Epithelial cell of proximal tubule (primary cell): Measurements from ENCODE around the gene FGFBP1. TPM values are rescaled to one million over a fixed set of nuclear protein-coding genes. Genes with fewer than 3 reads are reported as not detected.
A peak's percentile ranks its signal among the peaks of the same experiment; 100 is the strongest.

Experiments used
- DNase-seq: peaks from one replicate; pipeline ENCODE4 v3.0.0-alpha.2; 2011; ENCODE audit warnings: low read depth
- H3K4me3 ChIP-seq: 2 replicates; pipeline ENCODE4 v1.5.1; 2011; ENCODE audit warnings: low read depth, mild to moderate bottlenecking, low read length
- CTCF ChIP-seq: conservative IDR thresholded peaks from 2 replicates; pipeline ENCODE4 v1.5.1; 2012; ENCODE audit warnings: low read depth, mild to moderate bottlenecking, low read length
- total RNA-seq: library from RNA; depleted of rRNA; stranded (reverse); fragments of >200 nt; gene quantifications from 2 replicates; pipeline ENCODE4 v1.2.3, GENCODE V29; 2015

Gene FGFBP1
- total RNA-seq, 1 donor from 2014 or later = 36.8 TPM

DNA sequence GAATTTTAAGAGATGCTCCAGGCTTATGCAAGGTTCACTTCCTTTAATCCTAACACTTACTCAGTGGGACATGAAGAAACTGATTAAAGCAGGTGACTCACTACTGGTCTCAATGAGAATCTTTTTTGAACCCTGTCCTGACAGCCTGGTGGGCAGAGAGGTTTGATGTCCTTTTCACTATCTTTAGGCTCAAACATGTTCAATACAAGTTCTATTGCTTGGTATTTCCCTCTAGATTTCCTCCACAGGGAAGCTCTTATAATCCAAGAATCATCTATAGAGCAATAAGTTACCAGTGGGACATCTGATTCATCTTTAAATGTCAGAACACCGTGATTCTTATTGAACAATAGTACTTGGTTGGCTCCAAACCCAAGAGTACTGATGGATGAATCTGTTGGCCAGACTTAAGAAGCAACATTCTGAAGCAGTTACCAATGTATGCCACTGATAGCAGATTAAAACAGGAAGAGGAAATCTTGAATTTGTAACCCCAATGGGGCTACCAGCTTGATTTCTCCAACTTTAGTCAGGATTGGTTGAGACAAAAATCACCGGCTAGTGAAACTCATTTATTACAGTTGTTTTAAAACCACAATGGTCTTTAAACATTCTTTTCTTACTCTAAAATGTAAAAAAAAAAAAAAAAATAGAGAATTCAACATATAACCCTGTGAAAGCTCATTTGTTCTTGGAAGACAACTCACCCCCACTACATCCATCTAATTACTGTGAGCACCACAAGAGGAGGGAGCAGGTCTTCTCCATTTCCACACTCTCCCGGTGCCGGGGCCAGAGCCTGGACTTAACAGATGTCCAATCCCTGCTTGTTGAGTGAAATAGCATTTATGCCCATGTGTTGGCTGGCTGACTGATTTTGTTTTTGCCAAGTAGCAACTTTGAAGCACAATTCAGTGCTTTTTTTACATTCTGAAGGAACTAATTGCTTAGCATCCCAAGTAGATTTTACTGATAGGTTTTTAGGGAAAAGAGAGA is 43.3 kb downstream of the FGFBP1 start:
- no peak for TF ChIP-seq CTCF
- no peak for DNase-seq
- H3K4me3 ChIP-seq = no peak overlapping the region

DNA sequence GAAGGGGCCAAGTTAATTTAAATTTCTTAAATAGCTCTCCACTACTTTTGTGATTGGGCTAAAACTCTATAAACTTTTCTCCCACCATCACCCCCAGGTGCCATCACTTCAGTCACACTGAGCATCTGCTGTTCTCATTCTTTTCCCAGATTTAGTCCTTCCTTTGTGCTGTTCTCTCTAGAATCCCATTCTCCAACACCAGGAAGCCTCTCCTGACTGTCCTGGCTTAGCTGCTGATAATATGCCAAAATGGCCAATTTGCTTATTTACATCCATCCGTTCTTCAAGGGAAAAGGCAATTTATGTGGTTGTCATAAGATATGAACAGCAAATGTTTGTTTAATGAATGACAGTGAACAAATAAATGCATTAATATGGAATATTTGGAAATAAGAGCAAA is 44.1 kb downstream of the FGFBP1 start:
- H3K4me3 ChIP-seq = no peak overlapping the region

GRCh38 chr4:15893962-15894361 is 44.6 kb downstream of the FGFBP1 start:
- TF ChIP-seq CTCF = no peak
- peak; percentile 96 for DNase-seq
- H3K4me3 ChIP-seq = no peak overlapping the region

More for the DNA sequence above, 44.1 kb downstream of the FGFBP1 start:
- DNase-seq = no peak
- TF ChIP-seq CTCF = no peak

DNA sequence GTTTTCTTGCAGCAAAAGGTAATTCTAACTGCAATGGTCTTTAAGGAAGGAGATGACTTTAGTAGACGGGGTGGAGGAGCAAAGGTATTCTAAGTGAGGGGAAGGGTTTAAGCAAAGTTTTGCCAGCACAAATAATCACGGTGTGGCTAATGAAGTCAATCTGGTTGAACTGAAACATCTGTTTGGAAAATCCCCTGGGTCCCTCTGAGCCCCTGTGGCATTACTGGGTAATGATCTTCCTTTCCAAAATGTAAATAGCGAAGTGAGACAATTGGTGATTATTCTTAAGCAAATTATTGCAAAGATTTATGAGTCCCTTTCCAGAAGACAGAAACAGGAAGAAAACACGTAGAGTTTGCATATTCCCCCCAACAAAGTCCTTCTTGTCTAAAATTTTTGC is 47.2 kb downstream of the FGFBP1 start:
- TF ChIP-seq CTCF = no peak
- no peak for DNase-seq
- no peak overlapping the region for H3K4me3 ChIP-seq

DNA sequence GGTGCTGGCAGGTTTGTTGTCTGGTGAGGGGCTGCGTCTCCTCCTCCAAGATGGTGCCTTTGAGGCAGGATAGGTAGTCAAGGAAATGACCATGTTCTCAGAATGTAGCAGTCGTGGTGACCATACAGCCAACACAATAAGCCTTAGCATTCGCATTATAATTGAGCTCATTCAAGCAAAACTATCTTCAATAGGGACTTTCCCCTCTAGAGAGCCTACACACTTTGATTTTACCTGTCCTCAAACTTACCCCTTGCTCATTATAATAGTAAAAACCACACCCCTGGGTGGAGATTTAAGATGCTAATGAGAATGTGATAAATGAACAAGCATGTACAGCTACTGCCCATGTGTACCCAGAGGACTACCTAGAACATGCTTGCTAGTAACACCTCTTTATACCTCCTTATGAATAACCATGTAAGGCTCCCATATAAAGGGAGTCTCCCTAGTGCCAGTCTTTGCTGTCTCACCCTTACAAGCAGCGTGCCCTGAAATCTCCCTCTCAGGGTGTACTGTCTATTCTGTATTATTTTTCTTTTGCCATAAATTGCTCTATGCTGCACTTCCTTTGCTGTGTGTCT is 48.2 kb downstream of the FGFBP1 start:
- DNase-seq = no peak
- no peak for TF ChIP-seq CTCF
- H3K4me3 ChIP-seq = no peak overlapping the region

- no peak overlapping the region for H3K4me3 ChIP-seq
- no peak for DNase-seq
- no peak for TF ChIP-seq CTCF
Measured at GRCh38 chr4:15888515-15888914, 50.0 kb downstream of the FGFBP1 start.

Other genes starting within 250 kb of the FGFBP1 start
- 13.0 and 21.7 TPM in 2 replicates for gene BST1, start 235.7 kb downstream of the FGFBP1 start, total RNA-seq
- not detected in 2 replicates for gene CD38, start 160.4 kb downstream of the FGFBP1 start, total RNA-seq
- 0.22 TPM in 1 of 2 replicates, not detected in the other for gene FGFBP2, start 24.4 kb upstream of the FGFBP1 start, total RNA-seq
- 41.9 and 69.6 TPM in 2 replicates for gene PROM1, start 145.3 kb upstream of the FGFBP1 start, total RNA-seq